GM18511 (cell line): Measurements from ENCODE around the gene GMPR.
"Not testable (repeated sequence)": the region's sequence is repeated elsewhere in the genome, so short reads cannot be mapped to it uniquely, and the experiment has no call there.

Experiments
- ATAC-seq: cut with Tn5 transposase; IDR thresholded peaks from one replicate; pipeline ENCODE4 v1.9.1; 2021; ENCODE audit warnings: mild to moderate bottlenecking, moderate library complexity; ENCODE audit not compliant: unreplicated experiment

Gene GMPR

DNA sequence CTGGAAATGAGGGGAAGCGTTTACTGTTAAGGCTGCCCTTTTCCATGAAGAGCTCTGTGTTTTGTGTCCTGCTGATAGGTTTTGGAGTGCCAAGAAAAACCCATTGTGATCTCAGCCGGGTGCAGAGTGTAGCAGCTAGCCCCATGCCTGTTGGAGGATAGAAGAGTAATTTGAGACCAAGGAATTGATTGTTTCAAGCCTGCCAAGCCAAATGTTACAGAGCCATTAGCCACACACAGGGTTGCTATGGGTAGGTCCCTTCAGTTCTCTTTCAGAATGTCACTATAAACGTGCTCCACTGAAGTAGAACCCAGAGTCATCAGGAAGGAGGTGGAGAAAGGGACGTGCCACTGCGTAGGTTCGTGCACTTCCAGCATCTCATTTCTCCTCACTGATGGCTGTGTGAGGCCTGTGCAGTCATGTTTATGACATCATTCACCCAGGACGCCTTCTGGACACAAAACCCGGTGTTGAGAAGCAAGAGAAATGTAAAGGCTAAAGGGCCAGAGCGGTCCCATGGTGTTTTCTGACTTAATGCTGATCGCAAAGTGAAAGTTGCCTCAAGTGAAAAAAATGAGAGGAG is 6.6 kb downstream of the GMPR start:
- ATAC-seq, result no peak

DNA sequence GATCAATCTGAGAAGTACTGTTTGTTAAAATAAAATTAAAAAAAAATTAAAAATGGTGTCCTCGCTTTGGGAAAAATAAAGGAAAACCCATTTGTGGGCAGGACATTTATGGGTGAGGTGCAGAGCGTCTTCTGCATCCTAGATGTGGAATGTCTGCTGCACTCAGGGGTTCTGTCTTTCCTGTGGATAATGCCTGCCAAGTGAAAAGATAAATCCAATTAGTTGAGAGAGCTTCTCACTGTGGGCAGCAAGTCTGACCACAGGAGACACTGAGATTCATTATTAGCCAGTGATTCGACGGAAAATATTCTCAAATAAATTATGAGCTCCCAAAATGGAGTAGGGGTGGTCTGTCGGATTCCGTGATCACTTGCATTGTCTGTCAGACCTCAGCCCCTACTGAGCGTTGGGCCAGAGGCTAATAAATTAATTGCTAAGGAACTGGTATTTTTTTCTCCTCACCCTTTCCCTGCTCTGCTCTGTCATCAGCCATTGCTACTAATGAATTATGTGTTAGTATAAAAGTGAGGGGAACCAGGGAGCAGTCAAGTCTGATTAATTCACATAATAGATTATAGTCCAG is 10.0 kb downstream of the GMPR start:
- ATAC-seq, result no peak

DNA sequence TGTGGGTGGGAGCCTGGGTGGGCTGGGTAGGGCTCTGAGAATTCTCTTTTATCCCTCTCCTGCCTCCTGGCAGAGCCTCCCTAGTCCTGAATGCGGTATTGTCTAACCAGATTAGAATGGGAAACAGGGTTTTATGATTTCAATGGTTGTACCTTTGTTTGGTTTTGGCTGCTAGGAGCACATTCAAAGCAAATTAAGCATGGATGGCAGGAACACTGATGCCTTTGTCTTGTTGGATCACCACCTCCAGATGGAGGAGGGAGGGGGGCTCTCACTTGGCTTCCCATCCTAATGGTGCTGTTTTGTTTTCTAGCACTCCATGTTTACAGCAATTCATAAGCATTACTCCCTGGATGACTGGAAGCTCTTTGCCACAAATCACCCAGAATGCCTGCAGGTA is 11.6 kb downstream of the GMPR start:
- ATAC-seq, result no peak

DNA sequence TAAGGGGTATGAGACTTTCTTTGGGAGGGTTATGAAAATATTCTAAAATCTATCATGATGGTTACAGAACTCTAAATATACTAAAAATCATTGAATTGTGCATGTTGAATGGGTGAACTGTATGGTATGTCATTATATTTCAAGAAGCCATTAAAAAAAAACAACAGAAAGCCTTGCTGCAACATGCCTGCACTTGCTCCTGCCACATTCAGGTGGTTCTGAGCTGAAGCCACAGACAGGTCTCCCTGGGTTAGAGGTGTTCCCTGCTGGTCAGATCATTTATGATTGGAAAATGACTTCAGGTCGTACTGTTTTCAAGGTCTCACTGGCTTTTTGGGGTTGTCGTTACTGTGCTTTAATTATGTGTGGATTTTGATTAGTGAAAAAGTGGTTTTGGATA is 13.3 kb downstream of the GMPR start:
- ATAC-seq, result no peak

- ATAC-seq, result no peak
Observed at GRCh38 chr6:16252686-16253299, 14.4 kb downstream of the GMPR start.

- no peak for ATAC-seq
Observed at GRCh38 chr6:16253399-16254144, 15.2 kb downstream of the GMPR start.

- ATAC-seq, result no peak
Observed at GRCh38 chr6:16254535-16254934, 16.1 kb downstream of the GMPR start.

DNA sequence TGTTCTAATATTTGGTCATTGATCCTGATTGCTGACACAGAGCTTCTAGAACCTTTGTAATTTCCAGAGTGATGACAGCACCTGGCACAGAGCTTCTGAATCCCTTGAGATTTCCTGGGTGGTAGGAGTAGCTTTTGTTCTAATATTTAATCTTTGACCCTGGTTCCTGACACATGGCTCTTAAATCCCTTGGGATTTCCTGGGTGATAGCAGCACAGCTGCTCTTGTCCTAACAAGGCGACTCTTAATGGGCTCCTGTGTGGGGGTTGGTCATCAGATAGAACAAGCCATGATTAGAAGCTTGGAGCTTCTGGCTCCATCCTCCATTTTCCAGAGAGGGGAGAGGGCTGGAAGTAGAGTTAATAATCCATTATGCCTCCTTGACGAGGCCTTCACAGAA is 18.4 kb downstream of the GMPR start:
- no peak for ATAC-seq

- ATAC-seq, result no peak
Observed at GRCh38 chr6:16257999-16258708, 19.8 kb downstream of the GMPR start.

GRCh38 chr6:16258709-16259075 is 20.3 kb downstream of the GMPR start:
- no peak for ATAC-seq

DNA sequence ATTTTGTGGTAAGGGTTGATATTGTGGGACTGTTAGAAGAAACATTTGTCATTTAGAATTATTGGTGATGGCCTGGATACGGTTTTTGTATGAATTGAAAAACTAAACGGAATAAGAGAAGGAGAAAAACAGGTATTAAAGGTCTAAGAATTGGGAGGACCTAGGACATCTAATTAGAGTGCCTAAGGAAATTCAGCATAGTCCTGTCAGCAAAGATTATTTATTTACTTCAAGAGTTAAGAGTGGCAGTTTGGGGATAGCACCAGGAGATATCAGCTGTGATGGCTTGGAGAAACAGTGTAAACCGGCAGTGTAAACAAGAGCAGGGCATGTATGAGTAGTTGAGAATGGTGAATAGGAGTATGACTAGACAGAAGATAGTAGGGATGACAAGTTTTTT is 21.2 kb downstream of the GMPR start:
- not testable (repeated sequence) for ATAC-seq

GRCh38 chr6:16260602-16261001 is 22.2 kb downstream of the GMPR start:
- ATAC-seq, result not testable (repeated sequence)

DNA sequence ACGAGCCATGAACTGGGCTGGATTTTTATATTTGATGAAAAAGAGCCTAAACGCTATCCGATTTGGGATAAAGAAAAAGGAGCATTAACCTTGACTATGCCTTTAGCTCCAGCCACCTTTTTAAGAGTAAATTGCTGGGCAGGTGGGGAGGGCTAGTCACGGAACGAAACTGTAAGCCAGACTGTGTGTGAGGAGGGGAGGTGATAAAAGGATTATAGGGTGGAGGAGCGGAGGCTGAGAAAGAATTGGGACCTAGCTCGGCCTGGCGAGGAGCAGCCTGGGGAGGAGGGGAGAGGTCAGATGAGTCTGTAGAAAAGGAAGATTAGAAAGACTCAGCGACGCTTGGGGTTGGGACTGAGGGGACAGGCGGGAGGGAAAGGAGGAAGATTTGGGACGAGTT is 24.4 kb downstream of the GMPR start:
- ATAC-seq, result not testable (repeated sequence)

GRCh38 chr6:16263464-16264099 is 25.2 kb downstream of the GMPR start:
- ATAC-seq, result not testable (repeated sequence)

DNA sequence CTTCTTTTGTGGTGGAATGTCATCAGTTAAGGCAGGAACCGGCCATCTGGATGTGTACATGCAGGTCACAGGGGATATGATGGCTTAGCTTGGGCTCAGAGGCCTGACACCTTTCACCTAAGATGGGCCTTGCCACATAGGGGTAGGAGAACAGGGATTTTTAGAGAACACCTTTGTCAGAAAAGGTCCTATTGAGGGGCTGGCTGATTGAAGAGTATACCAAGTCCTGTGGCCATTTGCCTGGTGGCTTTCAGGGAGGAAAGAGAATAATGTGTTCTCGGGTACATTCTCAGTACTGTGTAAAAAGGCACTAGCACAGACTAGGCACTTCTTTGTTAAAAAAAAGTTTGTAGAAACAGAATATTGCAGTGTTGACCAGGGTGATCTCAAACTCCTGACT is 26.4 kb downstream of the GMPR start:
- no peak for ATAC-seq

GRCh38 chr6:16265351-16266341 is 27.3 kb downstream of the GMPR start:
- no peak for ATAC-seq

GRCh38 chr6:16267428-16268263 is 29.3 kb downstream of the GMPR start:
- no peak for ATAC-seq

GRCh38 chr6:16269442-16270070 is 31.2 kb downstream of the GMPR start:
- ATAC-seq, result not testable (repeated sequence)
